ENCODE data around the gene BMPER.

- TF ChIP-seq, protein P1, sequence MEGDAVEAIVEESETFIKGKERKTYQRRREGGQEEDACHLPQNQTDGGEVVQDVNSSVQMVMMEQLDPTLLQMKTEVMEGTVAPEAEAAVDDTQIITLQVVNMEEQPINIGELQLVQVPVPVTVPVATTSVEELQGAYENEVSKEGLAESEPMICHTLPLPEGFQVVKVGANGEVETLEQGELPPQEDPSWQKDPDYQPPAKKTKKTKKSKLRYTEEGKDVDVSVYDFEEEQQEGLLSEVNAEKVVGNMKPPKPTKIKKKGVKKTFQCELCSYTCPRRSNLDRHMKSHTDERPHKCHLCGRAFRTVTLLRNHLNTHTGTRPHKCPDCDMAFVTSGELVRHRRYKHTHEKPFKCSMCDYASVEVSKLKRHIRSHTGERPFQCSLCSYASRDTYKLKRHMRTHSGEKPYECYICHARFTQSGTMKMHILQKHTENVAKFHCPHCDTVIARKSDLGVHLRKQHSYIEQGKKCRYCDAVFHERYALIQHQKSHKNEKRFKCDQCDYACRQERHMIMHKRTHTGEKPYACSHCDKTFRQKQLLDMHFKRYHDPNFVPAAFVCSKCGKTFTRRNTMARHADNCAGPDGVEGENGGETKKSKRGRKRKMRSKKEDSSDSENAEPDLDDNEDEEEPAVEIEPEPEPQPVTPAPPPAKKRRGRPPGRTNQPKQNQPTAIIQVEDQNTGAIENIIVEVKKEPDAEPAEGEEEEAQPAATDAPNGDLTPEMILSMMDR (IDR thresholded peaks at IDR 0.05): no peak
- no peak for TF ChIP-seq POLR2AphosphoS5 (IDR thresholded peaks at IDR 0.05)
Measured at GRCh38 chr7:33998476-33998875, 93.1 kb downstream of the BMPER start.

All from esophagus muscularis mucosa (tissue), 3 donors.